Mammary epithelial cell (primary cell): ENCODE results near the gene CD84.

Source experiments
- EZH2 ChIP-seq: IDR thresholded peaks from 2 replicates; pipeline ENCODE4 v1.6.1; 2012; ENCODE audit warnings: low read length, inconsistent platforms, borderline replicate concordance
- TF ChIP-seq, protein P1 (sequence below), 2 donors: IDR thresholded peaks in 1 of 2; conservative IDR thresholded peaks in 1 of 2; 2 replicates each; pipeline ENCODE4 v1.5.1; 2011 to 2012; ENCODE audit warnings: inconsistent platforms in 2 of 2, low read length in 2 of 2, mild to moderate bottlenecking in 2 of 2, control low read depth in 1 of 2, low read depth in 1 of 2; ENCODE audit not compliant: insufficient read depth in 1 of 2; ENCODE audit errors: extremely low read depth in 1 of 2

DNA sequence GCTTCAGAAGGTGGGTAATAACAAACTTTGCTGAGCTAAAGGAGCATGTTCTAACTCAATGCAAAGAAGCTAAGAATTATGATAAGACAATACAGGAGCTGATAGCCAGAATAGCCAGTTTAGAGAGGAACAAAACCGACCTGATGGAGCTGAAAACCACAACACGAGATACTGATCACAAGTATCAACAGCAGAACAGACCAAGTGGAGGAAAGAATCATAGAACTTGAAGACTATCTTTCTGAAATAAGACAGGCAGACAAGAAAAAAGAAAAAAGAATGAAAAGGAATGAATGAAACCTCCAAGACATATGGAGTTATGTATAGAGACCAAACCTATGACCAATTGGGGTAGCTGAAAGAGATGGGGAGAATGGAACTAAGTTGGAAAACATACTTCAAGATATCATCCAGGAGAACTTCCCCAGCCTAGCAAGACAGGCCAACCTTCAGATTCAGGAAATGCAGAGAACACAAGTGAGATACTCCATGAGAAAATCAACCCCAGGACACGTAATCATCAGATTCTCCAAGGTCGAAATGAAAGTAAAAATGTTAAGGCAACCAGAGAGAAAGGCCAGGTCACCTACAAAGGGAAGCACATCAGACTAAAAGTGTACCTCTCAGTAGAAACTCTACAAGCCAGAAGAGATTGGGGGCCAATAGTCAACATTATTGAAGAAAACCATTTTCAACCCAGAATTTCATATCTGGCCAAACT is 20.5 kb downstream of the CD84 start:
- TF ChIP-seq, protein P1, sequence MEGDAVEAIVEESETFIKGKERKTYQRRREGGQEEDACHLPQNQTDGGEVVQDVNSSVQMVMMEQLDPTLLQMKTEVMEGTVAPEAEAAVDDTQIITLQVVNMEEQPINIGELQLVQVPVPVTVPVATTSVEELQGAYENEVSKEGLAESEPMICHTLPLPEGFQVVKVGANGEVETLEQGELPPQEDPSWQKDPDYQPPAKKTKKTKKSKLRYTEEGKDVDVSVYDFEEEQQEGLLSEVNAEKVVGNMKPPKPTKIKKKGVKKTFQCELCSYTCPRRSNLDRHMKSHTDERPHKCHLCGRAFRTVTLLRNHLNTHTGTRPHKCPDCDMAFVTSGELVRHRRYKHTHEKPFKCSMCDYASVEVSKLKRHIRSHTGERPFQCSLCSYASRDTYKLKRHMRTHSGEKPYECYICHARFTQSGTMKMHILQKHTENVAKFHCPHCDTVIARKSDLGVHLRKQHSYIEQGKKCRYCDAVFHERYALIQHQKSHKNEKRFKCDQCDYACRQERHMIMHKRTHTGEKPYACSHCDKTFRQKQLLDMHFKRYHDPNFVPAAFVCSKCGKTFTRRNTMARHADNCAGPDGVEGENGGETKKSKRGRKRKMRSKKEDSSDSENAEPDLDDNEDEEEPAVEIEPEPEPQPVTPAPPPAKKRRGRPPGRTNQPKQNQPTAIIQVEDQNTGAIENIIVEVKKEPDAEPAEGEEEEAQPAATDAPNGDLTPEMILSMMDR (conservative IDR thresholded peaks at IDR 0.05 in 1 of 2, IDR thresholded peaks at IDR 0.05 in 1 of 2; ENCODE audit: extremely low read depth in 1 of 2, insufficient read depth in 1 of 2, low read depth in 1 of 2, low read length in 2 of 2): no peak
- no peak for TF ChIP-seq EZH2
